B cell (primary cell): ENCODE results near the gene NTN5.

Experiments used
- CTCF ChIP-seq: fragments of 200-600 bp; IDR thresholded peaks from one replicate; pipeline ENCODE4 v1.8.0; 2022; ENCODE audit warnings: antibody characterized with exemption, mild to moderate bottlenecking
- EZH2 ChIP-seq: IDR thresholded peaks from 2 replicates; pipeline ENCODE4 v1.6.1; 2012; ENCODE audit warnings: borderline replicate concordance, low read depth, mild to moderate bottlenecking, moderate library complexity, low read length; ENCODE audit not compliant: insufficient read depth, poor library complexity, severe bottlenecking

GRCh38 chr19:48644839-48645619 is 27.8 kb downstream of the NTN5 start:
- no peak for TF ChIP-seq CTCF
- TF ChIP-seq EZH2: no peak
